HepG2 (cell line): ENCODE data around the gene RBBP8. TPM values are rescaled to one million over a fixed set of nuclear protein-coding genes. Genes with fewer than 3 reads are reported as not detected.
A peak's percentile ranks its signal among the peaks of the same experiment; 100 is the strongest.

Source experiments
- ATRX ChIP-seq: sonication (generic); formaldehyde crosslinking; IDR thresholded peaks from 2 replicates; pipeline ENCODE4 v1.4.0; 2020; ENCODE audit warnings: missing genetic modification reagents, borderline replicate concordance
- DNMT1 ChIP-seq: sonication (generic); formaldehyde crosslinking; IDR thresholded peaks from 2 replicates; pipeline ENCODE4 v1.5.1; 2020; ENCODE audit warnings: mild to moderate bottlenecking, missing genetic modification reagents
- EP300 ChIP-seq, 3 experiments: sonication (generic) in 1 of 3; formaldehyde crosslinking in 1 of 3; IDR thresholded peaks; 2 replicates each; pipeline versions ENCODE4 v1.5.1 to v1.6.1; 2011 to 2020; ENCODE audit warnings: low read depth in 2 of 3, low read length in 2 of 3, borderline replicate concordance in 1 of 3, improper control_type of control experiment in 1 of 3, mild to moderate bottlenecking in 1 of 3, missing genetic modification reagents in 1 of 3, moderate library complexity in 1 of 3
- HNRNPLL ChIP-seq: fragments of 200-400 bp; formaldehyde crosslinking; IDR thresholded peaks from 2 replicates; pipeline ENCODE4 v1.6.1; 2017; ENCODE audit warnings: mild to moderate bottlenecking, low read depth, low read length; ENCODE audit not compliant: poor library complexity, severe bottlenecking
- HOXD1 ChIP-seq: sonication (generic); formaldehyde crosslinking; IDR thresholded peaks from 2 replicates; pipeline ENCODE4 v1.5.0; 2020; ENCODE audit warnings: missing genetic modification reagents
- IRF2 ChIP-seq: IDR thresholded peaks from 2 replicates; pipeline ENCODE4 v1.6.1; 2018; ENCODE audit warnings: missing genetic modification reagents, missing compliant biosample characterization
- NFYC ChIP-seq: IDR thresholded peaks from 2 replicates; pipeline ENCODE4 v1.6.1; 2016; ENCODE audit warnings: missing genetic modification reagents, missing compliant biosample characterization
- PAX8 ChIP-seq: sonication (generic); formaldehyde crosslinking; IDR thresholded peaks from 2 replicates; pipeline ENCODE4 v1.8.0; 2022; ENCODE audit warnings: mild to moderate bottlenecking, missing genetic modification reagents, borderline replicate concordance
- REL ChIP-seq: sonication (generic); formaldehyde crosslinking; conservative IDR thresholded peaks from 2 replicates; pipeline ENCODE4 v1.8.0; 2022; ENCODE audit warnings: mild to moderate bottlenecking, missing genetic modification reagents, moderate library complexity
- RFXAP ChIP-seq: sonication (generic); formaldehyde crosslinking; IDR thresholded peaks from 2 replicates; pipeline ENCODE4 v1.4.0; 2020; ENCODE audit warnings: missing genetic modification reagents, borderline replicate concordance
- SMC3 ChIP-seq: IDR thresholded peaks from 2 replicates; pipeline ENCODE4 v1.6.1; 2011; ENCODE audit warnings: low read length, improper control_type of control experiment
- SRSF1 ChIP-seq: fragments of 200-400 bp; formaldehyde crosslinking; optimal IDR thresholded peaks from 2 replicates; pipeline ENCODE3; 2017; ENCODE audit warnings: mild to moderate bottlenecking, low read depth, low read length, moderate library complexity
- YEATS2 ChIP-seq: sonication (generic); formaldehyde crosslinking; IDR thresholded peaks from 2 replicates; pipeline ENCODE4 v1.4.0; 2020; ENCODE audit warnings: missing genetic modification reagents, borderline replicate concordance
- ZKSCAN8 ChIP-seq: IDR thresholded peaks from 2 replicates; pipeline ENCODE4 v1.6.1; 2016; ENCODE audit warnings: borderline replicate concordance, missing genetic modification reagents, missing compliant biosample characterization
- ZNF484 ChIP-seq: sonication (generic); formaldehyde crosslinking; IDR thresholded peaks from 2 replicates; pipeline ENCODE4 v1.5.1; 2020; ENCODE audit warnings: mild to moderate bottlenecking, low read depth, missing genetic modification reagents, borderline replicate concordance
- ZNF589 ChIP-seq: sonication (generic); formaldehyde crosslinking; conservative IDR thresholded peaks from 2 replicates; pipeline ENCODE4 v1.8.0; 2022; ENCODE audit warnings: mild to moderate bottlenecking, moderate library complexity, missing genetic modification reagents
- ZNF7 ChIP-seq: IDR thresholded peaks from 2 replicates; pipeline ENCODE4 v1.6.1; 2016; ENCODE audit warnings: missing biosample characterization, missing genetic modification reagents
- ZNF75D ChIP-seq: sonication (generic); formaldehyde crosslinking; IDR thresholded peaks from 2 replicates; pipeline ENCODE4 v1.8.1; 2023; ENCODE audit warnings: missing genetic modification reagents, mild to moderate bottlenecking, borderline replicate concordance
- polyA plus RNA-seq, 8 experiments: library from polyadenylated mRNA; depleted of rRNA in 3 of 8; stranded (reverse) in 7 of 8; unstranded in 1 of 8; fragments of >200 nt; fragmentation: Illumina TruSeq in 4 of 8; extraction: Trizol in 4 of 8; gene quantifications; 2 replicates each; pipeline versions ENCODE4 v1.2.1 to v1.2.3, GENCODE V29; 2011 to 2016; ENCODE audit warnings: low read depth in 4 of 8, missing spikeins in 1 of 8, mixed read lengths in 1 of 8; ENCODE audit not compliant: insufficient read depth in 1 of 8
- total RNA-seq, 5 experiments: library from RNA; depleted of rRNA; stranded (reverse); fragments of >200 nt; fragmentation: Illumina TruSeq; extraction: Trizol; gene quantifications; 2 replicates each; pipeline ENCODE4 v1.2.3, GENCODE V29; 2016; ENCODE audit warnings: low read depth in 1 of 5
- TF ChIP-seq, protein P1 (sequence below): sonication (generic); formaldehyde crosslinking; IDR thresholded peaks from 2 replicates; pipeline ENCODE4 v1.4.0; 2020; ENCODE audit warnings: low read depth, mild to moderate bottlenecking, missing genetic modification reagents
- TF ChIP-seq, protein P2 (sequence below): sonication (generic); formaldehyde crosslinking; IDR thresholded peaks from 2 replicates; pipeline ENCODE4 v1.5.1; 2020; ENCODE audit warnings: missing genetic modification reagents, mild to moderate bottlenecking, borderline replicate concordance
- TF ChIP-seq, protein P3 (sequence below): sonication (generic); formaldehyde crosslinking; IDR thresholded peaks from 2 replicates; pipeline ENCODE4 v1.5.0; 2020; ENCODE audit warnings: mild to moderate bottlenecking, missing genetic modification reagents
- TF ChIP-seq, protein P4 (sequence below): sonication (generic); formaldehyde crosslinking; IDR thresholded peaks from 2 replicates; pipeline ENCODE4 v1.8.0; 2022; ENCODE audit warnings: mild to moderate bottlenecking, missing genetic modification reagents, moderate library complexity

Gene RBBP8
- total and polyA plus RNA-seq, 2 of the 13 experiments (the other 11 are each of a cell fraction or from before 2014, with no cell fraction given): 14.2 to 47.4 TPM

DNA sequence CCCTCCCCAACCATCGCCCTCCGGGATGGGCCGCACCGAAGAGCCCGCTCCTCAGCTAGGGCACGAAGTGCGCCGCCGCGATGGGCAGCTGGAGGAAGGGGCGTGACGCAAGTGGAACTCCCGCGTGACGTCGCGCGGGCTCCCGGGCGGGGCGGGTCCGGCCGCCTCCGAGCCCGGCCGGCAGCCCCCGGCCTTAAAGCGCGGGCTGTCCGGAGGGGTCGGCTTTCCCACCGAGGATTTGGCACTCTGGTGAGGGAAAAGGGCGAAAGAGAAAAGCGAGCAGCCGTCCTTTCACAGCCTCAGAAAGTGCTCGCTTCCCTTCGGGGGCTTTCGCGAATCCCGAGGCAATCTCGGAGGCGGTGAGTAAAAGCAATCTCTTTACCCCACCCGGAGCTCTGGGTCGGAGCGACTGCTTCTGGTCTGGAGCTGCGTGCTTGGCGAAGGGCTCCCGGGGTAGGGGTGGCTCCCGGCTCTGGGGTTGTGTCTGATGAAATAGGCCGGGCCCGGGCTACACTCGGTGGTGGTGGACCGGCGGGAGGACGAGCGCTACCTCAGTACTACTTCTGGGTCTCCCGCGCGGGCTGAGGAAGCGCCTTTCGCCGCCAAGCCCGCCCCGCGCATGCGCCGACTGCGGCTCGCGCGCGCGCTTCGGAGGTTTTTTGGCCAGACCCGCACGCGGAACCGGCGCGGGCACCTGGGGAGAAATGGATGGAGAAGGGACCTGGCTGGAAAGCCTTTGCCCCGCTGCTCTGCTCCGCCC is at the start of gene RBBP8 (continued):
- TF ChIP-seq EP300 (IDR thresholded peaks at IDR 0.05; ENCODE audit: low read depth in 2 of 2, low read length in 2 of 2) (no peak), EP300 (CRISPR knock-in tag; IDR thresholded peaks at IDR 0.05; ENCODE audit: borderline replicate concordance) (no peak), YEATS2 (CRISPR knock-in tag) (no peak; the same call in 1 of the 2 replicates), ATRX (CRISPR knock-in tag) (no peak), SRSF1 (no peak), ZNF484 (CRISPR knock-in tag) (no peak), REL (CRISPR knock-in tag) (0 out of 2 replicates have a peak, but pooled peaks have one; percentile 66), ZNF7 (no peak), HOXD1 (no peak), SMC3 (no peak), PAX8 (CRISPR knock-in tag) (no peak), ZNF589 (CRISPR knock-in tag) (peak; percentile 63; the same call in 1 of the 2 replicates), ZNF75D (CRISPR knock-in tag) (no peak), HNRNPLL (peak; percentile 61), ZKSCAN8 (CRISPR knock-in tag) (no peak), IRF2 (no peak), DNMT1 (CRISPR knock-in tag) (no peak), RFXAP (CRISPR knock-in tag) (no peak), NFYC (CRISPR knock-in tag) (no peak)
- TF ChIP-seq, protein P1, sequence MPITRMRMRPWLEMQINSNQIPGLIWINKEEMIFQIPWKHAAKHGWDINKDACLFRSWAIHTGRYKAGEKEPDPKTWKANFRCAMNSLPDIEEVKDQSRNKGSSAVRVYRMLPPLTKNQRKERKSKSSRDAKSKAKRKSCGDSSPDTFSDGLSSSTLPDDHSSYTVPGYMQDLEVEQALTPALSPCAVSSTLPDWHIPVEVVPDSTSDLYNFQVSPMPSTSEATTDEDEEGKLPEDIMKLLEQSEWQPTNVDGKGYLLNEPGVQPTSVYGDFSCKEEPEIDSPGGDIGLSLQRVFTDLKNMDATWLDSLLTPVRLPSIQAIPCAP: no peak
- TF ChIP-seq, protein P2, sequence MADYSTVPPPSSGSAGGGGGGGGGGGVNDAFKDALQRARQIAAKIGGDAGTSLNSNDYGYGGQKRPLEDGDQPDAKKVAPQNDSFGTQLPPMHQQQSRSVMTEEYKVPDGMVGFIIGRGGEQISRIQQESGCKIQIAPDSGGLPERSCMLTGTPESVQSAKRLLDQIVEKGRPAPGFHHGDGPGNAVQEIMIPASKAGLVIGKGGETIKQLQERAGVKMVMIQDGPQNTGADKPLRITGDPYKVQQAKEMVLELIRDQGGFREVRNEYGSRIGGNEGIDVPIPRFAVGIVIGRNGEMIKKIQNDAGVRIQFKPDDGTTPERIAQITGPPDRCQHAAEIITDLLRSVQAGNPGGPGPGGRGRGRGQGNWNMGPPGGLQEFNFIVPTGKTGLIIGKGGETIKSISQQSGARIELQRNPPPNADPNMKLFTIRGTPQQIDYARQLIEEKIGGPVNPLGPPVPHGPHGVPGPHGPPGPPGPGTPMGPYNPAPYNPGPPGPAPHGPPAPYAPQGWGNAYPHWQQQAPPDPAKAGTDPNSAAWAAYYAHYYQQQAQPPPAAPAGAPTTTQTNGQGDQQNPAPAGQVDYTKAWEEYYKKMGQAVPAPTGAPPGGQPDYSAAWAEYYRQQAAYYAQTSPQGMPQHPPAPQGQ (CRISPR knock-in tag): no peak
- TF ChIP-seq, protein P3, sequence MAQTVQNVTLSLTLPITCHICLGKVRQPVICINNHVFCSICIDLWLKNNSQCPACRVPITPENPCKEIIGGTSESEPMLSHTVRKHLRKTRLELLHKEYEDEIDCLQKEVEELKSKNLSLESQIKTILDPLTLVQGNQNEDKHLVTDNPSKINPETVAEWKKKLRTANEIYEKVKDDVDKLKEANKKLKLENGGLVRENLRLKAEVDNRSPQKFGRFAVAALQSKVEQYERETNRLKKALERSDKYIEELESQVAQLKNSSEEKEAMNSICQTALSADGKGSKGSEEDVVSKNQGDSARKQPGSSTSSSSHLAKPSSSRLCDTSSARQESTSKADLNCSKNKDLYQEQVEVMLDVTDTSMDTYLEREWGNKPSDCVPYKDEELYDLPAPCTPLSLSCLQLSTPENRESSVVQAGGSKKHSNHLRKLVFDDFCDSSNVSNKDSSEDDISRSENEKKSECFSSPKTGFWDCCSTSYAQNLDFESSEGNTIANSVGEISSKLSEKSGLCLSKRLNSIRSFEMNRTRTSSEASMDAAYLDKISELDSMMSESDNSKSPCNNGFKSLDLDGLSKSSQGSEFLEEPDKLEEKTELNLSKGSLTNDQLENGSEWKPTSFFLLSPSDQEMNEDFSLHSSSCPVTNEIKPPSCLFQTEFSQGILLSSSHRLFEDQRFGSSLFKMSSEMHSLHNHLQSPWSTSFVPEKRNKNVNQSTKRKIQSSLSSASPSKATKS: no peak
- TF ChIP-seq, protein P4, sequence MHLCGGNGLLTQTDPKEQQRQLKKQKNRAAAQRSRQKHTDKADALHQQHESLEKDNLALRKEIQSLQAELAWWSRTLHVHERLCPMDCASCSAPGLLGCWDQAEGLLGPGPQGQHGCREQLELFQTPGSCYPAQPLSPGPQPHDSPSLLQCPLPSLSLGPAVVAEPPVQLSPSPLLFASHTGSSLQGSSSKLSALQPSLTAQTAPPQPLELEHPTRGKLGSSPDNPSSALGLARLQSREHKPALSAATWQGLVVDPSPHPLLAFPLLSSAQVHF (CRISPR knock-in tag): 0 out of 2 replicates have a peak, but pooled peaks have one; percentile 48
